ENCODE measurements around the gene PPP1R16B.

Gene PPP1R16B

GRCh38 chr20:38937978-38938473, 132.5 kb downstream of the PPP1R16B start:
- no peak for TF ChIP-seq CTCF (conservative IDR thresholded peaks at IDR 0.05; ENCODE audit: low read depth, low read length)
- no peak for DNase-seq (ENCODE audit: low read depth)
- no peak overlapping the region for H3K4me3 ChIP-seq (ENCODE audit: low read length)

- DNase-seq (ENCODE audit: low read depth): no peak
- H3K4me3 ChIP-seq (ENCODE audit: low read length): no peak overlapping the region
- no peak for TF ChIP-seq CTCF (conservative IDR thresholded peaks at IDR 0.05; ENCODE audit: low read depth, low read length)
Observed at GRCh38 chr20:38939686-38940085, 134.2 kb downstream of the PPP1R16B start.

GRCh38 chr20:38940644-38941043, 135.1 kb downstream of the PPP1R16B start:
- TF ChIP-seq CTCF (conservative IDR thresholded peaks at IDR 0.05; ENCODE audit: low read depth, low read length): no peak
- DNase-seq (ENCODE audit: low read depth): no peak
- no peak overlapping the region for H3K4me3 ChIP-seq (ENCODE audit: low read length)

- no peak for TF ChIP-seq CTCF (conservative IDR thresholded peaks at IDR 0.05; ENCODE audit: low read depth, low read length)
- no peak for DNase-seq (ENCODE audit: low read depth)
Observed at GRCh38 chr20:38941726-38942389, 136.4 kb downstream of the PPP1R16B start.

GRCh38 chr20:38945012-38945411, 139.5 kb downstream of the PPP1R16B start:
- H3K4me3 ChIP-seq (ENCODE audit: low read length): no peak overlapping the region
- DNase-seq (ENCODE audit: low read depth): no peak
- no peak for TF ChIP-seq CTCF (conservative IDR thresholded peaks at IDR 0.05; ENCODE audit: low read depth, low read length)

More at GRCh38 chr20:38941726-38942389, 136.4 kb downstream of the PPP1R16B start:
- no peak overlapping the region for H3K4me3 ChIP-seq (ENCODE audit: low read length)

GRCh38 chr20:38946836-38947235, 141.3 kb downstream of the PPP1R16B start:
- H3K4me3 ChIP-seq (ENCODE audit: low read length): no peak overlapping the region
- TF ChIP-seq CTCF (conservative IDR thresholded peaks at IDR 0.05; ENCODE audit: low read depth, low read length): no peak
- DNase-seq (ENCODE audit: low read depth): no peak

- no peak overlapping the region for H3K4me3 ChIP-seq (ENCODE audit: low read length)
- no peak for DNase-seq (ENCODE audit: low read depth)
- TF ChIP-seq CTCF (conservative IDR thresholded peaks at IDR 0.05; ENCODE audit: low read depth, low read length): no peak
Observed at GRCh38 chr20:38947931-38948362, 142.4 kb downstream of the PPP1R16B start.
